Stimulated activated CD4-positive, alpha-beta T cell treated with anti-CD3 and anti-CD28 coated beads, Interleukin-15, amount 100 ng/mL, for 24 hours (primary cell): ENCODE measurements around the gene EFCAB14.
"Not testable (repeated sequence)": the region's sequence is repeated elsewhere in the genome, so short reads cannot be mapped to it uniquely, and the experiment has no call there.

Experiments
- DNase-seq: peaks from one replicate; pipeline ENCODE4 v3.0.0-alpha.2; 2020

Gene EFCAB14

DNA sequence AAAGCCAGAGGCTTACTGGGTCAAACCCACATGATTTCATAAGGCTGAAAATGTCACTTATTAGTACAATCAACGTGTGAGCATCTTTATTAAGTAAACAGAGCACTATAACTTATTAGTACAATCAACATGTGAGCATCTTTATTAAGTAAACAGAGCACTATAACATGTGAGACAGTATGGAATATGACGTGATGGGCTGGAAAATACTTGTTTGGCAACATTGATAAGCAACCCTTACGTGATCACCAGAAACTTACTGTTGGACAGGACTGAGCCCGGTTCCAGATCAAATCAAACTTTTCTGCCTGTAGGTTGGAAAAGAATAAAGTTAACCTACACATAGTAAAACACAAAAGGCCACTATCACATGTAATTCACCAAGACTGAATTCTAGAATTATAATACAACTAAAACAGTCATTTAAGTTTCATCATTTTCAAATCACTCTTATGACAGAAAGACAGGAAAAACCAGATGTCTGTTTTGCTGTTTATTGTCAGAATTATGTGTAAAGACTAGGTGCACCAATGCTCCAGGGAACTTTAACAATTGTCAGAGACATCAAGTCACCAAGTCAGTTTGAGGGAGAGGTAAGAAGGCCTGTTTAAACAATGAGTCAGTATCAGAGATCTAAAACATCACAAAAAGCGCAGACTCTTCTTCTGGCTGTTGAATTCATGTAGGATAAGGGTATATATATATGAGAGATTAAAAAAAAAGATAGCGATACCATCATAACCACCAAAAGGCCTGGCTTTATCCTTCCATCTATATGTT, 66.4 kb downstream of the EFCAB14 start:
- DNase-seq = no peak

DNA sequence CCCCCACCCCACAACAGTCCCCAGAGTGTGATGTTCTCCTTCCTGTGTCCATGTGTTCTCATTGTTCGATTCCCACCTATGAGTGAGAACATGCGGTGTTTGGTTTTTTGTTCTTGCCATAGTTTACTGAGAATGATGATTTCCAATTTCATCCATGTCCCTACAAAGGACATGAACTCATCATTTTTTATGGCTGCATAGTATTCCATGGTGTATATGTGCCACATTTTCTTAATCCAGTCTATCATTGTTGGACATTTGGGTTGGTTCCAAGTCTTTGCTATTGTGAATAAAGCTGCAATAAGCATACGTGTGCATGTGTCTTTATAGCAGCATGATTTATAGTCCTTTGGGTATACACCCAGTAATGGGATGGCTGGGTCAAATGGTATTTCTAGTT, 67.8 kb downstream of the EFCAB14 start:
- not testable (repeated sequence) for DNase-seq

- no peak for DNase-seq
Measured at GRCh38 chr1:46650491-46650890, 68.4 kb downstream of the EFCAB14 start.

DNA sequence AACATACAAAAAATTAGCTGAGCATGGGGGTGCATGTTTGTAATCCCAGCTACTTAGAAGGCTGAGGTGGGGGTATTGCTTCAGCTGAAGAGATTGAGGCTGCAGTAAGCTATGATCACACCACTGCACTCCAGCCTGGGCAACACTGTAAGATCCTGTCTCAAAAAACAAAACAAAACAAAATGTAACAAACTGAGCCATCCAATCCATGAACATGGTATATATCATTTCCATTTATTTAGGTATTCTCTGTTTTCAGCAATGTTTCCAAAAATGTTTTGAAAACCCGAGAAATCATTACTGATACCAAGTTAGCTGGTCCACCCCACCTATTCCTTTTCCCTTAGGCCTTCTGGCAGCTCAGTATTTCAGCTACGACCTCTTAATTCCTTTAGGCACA, 69.2 kb downstream of the EFCAB14 start:
- DNase-seq = no peak

DNA sequence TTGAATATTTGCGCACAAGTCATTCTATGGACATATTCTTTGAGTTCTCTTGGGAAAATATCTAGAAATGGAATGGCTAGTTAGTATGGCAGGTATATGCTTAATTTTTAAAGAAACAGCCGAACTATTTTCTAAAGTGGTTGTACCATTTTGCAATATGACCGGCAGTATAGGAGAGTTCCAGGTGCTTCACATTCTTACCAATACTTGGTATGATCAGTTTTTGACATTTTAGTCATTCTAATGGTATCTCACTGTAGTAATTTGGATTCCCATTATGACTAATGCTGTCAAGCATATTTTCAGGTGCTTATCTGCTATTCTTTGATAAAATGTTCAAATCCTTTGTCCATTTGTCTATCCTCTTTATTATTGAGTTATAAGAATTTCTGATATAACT, 71.3 kb downstream of the EFCAB14 start:
- DNase-seq = no peak

- DNase-seq = no peak
Measured at GRCh38 chr1:46646844-46647243, 72.1 kb downstream of the EFCAB14 start.

GRCh38 chr1:46646331-46646730, 72.6 kb downstream of the EFCAB14 start:
- DNase-seq = no peak

DNA sequence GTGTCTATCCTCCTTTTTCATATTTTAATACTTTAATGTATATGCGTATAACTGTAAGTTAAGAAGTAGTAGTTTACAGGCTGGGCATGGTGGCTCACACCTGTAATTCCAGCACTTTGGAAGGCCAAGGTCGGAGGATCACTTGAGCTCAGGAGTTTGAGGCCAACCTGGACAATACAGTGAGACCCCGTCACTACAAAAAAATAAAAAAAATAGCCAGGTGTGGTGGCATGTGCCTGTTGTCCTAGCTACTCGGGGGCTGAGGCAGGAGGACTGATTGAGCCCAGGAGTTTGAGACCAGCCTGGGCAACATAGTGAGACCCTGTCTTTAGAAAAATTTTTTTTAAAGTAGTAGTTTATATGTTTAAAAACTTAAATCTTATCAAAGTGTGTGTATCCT, 73.1 kb downstream of the EFCAB14 start:
- no peak for DNase-seq

DNA sequence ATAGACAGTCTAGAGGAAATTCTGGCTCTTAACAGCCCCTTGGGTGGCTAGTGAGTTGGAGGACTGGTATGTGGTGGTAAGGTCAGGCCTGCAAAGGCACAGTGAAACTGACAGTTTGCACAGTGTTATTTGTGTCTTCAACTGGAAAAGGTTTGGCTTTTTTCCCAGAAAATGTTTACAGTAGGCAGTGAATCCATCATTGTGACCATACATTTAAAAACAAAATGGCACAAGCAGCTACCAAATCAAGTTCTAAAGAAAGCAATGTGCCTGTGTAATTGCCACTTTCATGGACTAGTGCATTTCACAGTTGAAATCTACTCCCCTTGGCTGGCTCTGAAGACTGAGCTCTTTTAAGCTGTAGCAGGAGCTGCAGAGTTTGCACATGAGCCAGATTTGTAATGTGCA, 75.5 kb downstream of the EFCAB14 start:
- DNase-seq = no peak

- DNase-seq = no peak
Measured at GRCh38 chr1:46642115-46642680, 76.7 kb downstream of the EFCAB14 start.

GRCh38 chr1:46639547-46639946, 79.4 kb downstream of the EFCAB14 start:
- no peak for DNase-seq

DNA sequence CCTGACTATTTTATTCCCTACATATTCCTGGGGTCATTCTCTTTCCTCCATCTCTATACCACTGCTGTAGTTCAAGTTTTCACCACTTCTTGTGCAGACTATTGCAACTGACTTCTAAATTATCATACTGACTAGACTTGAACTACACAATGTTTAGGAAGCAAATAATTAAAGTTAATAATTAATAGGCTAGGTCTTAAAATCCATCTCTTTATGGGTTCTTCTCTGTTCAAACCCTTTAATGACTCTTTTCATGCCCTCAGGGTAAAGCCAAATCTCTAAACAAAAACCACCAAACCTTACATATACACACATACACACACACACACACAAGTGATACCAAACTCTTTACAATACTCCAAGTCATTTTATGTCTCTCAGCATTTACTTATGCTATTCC, 80.0 kb downstream of the EFCAB14 start:
- no peak for DNase-seq

DNA sequence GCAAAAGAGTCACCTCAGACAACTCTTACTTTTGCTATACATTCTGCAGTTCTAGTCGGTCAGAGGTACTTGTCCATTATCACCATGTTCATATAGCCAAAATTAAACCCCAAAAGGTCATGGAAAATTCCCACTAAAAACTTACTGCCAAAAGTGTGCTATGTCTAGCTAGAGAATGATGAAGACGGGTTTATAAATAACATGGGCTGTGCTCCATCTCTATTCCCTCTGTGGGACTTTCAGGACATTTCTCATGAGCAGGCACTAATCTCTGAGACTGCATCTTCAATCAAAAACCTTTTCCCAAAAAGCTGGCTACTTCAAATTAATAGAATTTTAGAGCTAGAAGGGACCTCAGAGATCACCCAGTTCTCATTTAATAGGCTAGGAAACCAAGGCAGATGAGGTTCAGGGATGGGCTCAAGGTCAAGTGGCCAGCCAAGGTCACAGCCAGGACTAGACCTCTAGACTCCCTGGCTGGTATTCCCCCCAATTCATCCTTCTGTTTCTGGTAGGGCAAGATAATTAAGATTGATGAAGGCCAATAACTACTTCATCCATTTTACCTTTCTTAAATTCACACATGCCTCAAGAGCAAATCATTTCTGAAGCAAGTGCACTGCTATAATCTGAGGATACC, 81.3 kb downstream of the EFCAB14 start:
- no peak for DNase-seq

DNA sequence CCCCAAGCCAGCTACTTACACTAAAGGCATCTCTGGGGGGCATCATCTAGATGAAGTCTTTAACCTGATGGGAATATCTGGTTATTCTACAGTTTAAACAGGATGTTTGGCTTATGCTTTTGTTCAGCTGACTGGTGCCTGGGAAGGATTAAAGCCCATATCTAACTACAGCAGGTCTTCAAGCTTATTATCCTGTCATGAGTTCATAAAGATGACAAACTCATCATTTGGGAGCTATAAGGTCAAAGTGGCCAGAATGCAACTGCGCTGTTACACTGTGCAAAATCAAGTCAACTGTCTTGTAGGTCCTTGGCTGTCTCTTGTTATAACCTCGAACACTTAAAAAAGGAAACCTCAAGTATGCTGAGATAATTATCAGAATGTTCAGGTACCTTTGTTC, 83.7 kb downstream of the EFCAB14 start:
- DNase-seq = no peak

GRCh38 chr1:46630719-46631118, 88.2 kb downstream of the EFCAB14 start:
- no peak for DNase-seq
